Coronary artery (tissue), 2 donors: ENCODE measurements around the gene TIMM22.

Source experiments
- DNase-seq: peaks from one replicate; pipeline ENCODE4 v3.0.0-alpha.2; 2017; ENCODE audit warnings: low spot score
- H3K27ac ChIP-seq, 2 donors: fragments of 200-600 bp; sonication (generic); one replicate each; pipeline ENCODE4 v1.5.1; 2016 to 2019
- H3K4me3 ChIP-seq: fragments of 200-600 bp; sonication (generic); 2 replicates; pipeline ENCODE4 v1.5.1; 2016; ENCODE audit warnings: mild to moderate bottlenecking, moderate library complexity
- CTCF ChIP-seq: fragments of 200-600 bp; sonication (generic); IDR thresholded peaks from one replicate; pipeline ENCODE4 v1.5.1; 2019; ENCODE audit warnings: antibody characterized with exemption

The TIMM22 gene

GRCh38 chr17:1007310-1008007, 10.5 kb downstream of the TIMM22 start:
- peak overlapping the region; percentile 94 to 96 for H3K27ac ChIP-seq

GRCh38 chr17:1008008-1008761, 11.3 kb downstream of the TIMM22 start:
- Histone ChIP-seq H3K4me3 (peak overlapping the region; percentile 29), H3K27ac (peak overlapping the region; percentile 94 to 96)
- TF ChIP-seq CTCF, result no peak
- DNase-seq, result peak; percentile 92

More at GRCh38 chr17:1007310-1008007, 10.5 kb downstream of the TIMM22 start:
- peak; percentile 77 for DNase-seq
- peak overlapping the region; percentile 29 for H3K4me3 ChIP-seq
- TF ChIP-seq CTCF, result no peak

- H3K4me3 ChIP-seq, result no peak overlapping the region
- peak overlapping the region; percentile 94 to 96 for H3K27ac ChIP-seq
- TF ChIP-seq CTCF, result no peak
- peak; percentile 76 for DNase-seq
Observed at GRCh38 chr17:1009229-1010085, 12.5 kb downstream of the TIMM22 start.

- no peak for DNase-seq
- Histone ChIP-seq H3K27ac (peak overlapping the region; percentile 94 to 96), H3K4me3 (no peak overlapping the region)
- no peak for TF ChIP-seq CTCF
Observed at GRCh38 chr17:1010086-1010450, 13.1 kb downstream of the TIMM22 start.

GRCh38 chr17:1010586-1010985, 13.7 kb downstream of the TIMM22 start:
- no peak for DNase-seq
- no peak for TF ChIP-seq CTCF

GRCh38 chr17:1011138-1011537, 14.2 kb downstream of the TIMM22 start:
- Histone ChIP-seq H3K4me3 (no peak overlapping the region), H3K27ac (peak overlapping the region; percentile 7 to 94)
- no peak for DNase-seq
- TF ChIP-seq CTCF, result no peak

More at GRCh38 chr17:1010586-1010985, 13.7 kb downstream of the TIMM22 start:
- peak overlapping the region; percentile 94 to 96 for H3K27ac ChIP-seq
- H3K4me3 ChIP-seq, result no peak overlapping the region
